Measurements from ENCODE around the gene OPRM1.
"Not testable (repeated sequence)": the region's sequence is repeated elsewhere in the genome, so short reads cannot be mapped to it uniquely, and the experiment has no call there.

OPRM1 gene

DNA sequence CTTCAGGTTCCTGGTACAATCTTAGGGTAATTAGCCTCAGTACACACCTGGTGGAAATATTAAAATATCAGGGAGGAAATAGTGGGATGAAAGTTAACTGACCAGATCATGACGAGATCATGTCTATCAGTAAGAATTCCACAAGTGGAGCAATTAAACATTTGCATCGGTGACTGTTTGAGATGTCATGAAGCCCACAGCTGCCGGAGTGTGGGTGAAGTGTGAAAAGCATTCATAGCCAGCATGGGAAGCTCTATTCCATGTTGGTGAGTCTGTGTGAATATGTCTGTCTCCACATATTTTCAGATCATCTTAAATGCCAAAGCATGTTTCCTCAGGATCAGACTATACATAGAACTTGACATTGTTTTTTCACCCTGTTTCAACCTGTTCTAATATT, 174.7 kb downstream of the OPRM1 start:
- no peak for DNase-seq

DNA sequence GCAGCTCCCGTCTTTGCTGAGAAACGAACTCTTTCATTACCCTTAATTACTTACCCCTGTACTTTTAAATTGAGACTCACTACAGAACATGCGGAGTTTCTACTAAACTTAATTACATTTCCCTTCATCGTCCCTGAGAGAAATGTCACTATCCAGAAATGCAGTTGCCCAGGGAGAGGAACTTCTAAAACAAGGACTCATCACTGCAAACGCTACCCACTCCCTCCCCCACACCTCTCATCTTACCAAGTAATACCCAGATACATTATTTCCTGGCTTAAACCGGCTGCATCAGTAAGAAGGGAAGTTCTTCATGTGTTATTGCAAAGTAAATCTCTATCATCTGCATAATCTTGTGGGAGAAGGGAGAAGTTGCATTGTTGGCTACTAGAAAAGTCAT, 179.3 kb downstream of the OPRM1 start:
- DNase-seq: no peak

DNA sequence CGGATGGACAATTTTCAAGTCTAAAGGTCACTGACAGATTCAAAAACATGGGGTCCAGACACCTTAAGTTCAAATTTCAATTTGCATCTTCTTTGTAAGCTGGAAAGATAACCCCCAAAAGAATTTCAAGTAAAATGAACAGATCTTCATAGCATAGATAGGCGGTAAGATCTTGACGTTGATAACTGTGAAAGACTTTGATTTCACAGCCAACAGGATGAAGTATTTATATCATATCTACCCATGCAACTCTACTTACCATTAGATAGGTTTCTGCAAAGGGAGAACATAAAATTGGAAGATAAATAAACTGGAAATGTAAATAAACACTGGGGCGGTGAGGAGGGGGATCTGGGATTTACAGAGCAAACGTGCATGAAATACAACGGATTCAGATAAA, 179.7 kb downstream of the OPRM1 start:
- no peak for DNase-seq

DNA sequence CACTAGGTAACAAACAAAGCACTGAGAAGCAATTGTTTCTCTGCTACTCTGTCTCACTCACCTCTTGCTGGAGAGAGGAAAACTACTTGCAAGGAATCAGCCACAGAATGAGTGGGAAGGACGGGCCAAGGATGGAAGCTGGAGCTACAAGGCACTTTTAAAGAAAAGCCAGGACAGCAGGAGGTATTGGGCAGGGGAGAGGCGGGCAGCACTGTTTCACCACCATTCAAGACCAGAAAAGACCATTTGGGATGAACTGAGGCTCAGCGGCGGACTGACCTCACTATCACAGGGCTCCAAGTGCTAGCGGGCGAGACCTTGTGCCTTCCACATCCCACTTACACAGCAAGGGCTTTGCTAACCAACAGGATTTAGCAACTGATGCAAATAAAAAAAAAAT, 180.2 kb downstream of the OPRM1 start:
- no peak for DNase-seq

DNA sequence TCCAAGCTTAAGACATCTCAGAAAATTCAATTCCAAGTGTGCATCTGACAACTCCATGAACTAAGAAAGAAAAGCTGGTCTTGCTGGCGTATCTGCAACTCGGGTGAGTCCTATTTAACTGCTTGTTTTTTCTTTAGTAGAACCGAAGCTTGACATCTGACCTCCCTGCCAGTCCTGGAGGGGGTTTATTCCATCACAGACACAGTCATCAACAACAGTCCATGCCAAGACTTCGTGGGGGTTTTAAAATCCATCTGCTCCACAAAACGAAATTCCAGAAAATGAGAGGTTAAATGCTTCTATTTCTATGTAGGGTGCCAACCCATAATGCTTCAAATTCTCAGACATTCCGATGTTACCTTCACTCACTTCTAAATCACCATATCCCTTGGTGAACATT, 183.7 kb downstream of the OPRM1 start:
- no peak for DNase-seq

DNA sequence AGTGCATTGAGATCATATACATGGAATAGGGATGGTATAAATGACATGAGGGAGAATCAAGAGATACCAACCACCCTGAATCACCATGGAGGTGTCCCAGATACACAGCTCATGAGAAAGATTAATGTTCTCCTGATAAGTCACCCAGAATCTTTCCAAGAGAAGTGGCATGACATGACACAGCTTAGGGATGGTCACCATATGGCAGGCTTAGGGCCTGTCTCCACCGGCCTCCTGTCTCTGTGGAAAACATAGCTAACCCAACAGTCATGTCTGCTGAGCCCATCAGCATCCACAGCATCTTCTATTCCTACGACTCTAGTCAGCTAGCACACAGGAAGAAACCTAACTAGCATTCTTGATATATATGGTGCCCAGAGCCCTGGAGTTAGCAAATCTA, 184.3 kb downstream of the OPRM1 start:
- no peak for DNase-seq

DNA sequence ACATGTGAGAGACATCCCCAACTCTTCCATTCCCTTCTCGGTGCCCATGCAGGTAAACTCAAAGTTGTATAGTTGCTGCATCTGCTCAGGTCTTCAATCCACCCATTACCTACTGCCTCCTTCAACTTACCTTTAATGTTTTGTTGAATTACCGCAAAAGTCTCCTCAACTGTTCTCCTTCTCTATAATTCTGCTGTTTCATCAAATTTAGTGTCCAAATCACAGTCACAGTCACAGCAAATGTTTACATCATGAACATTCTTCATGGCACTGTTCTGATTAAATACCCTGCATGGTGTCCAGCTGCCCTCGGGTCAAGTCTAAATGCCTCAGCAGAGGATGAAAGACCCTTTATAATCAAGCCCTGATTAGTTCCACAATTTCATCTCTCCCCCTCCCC, 187.4 kb downstream of the OPRM1 start:
- no peak for DNase-seq

DNA sequence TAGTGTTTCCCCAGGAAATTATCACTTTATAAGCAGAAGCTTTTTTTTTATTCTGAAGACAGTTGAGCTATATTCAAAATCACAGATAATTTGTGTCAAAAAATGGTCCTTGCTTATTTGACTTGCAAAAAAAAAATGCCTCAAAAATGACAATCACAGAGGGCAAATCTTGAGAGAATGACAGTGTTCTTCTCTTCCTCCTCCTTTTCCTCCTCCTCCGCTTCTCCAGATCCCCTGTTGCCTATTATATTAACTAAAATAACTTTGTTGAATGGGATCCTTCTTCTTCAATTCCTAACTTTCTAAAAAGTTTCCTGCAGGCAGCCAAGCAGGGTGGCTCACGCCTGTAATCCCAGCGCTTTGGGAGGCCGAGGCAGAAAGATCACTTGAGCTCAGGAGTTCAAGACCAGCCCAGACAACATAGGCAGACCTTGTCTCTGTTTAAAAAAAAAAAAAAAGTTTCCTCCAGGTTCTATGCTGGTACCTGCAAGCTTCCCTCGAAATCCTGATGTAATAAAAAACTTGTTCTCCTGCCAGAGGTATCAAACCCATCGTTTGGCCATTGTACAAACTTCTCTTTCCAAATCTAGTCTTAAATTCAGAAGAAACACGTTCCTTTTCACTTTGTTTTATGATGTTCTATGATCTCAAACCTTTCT, 189.0 kb downstream of the OPRM1 start:
- no peak for DNase-seq

DNA sequence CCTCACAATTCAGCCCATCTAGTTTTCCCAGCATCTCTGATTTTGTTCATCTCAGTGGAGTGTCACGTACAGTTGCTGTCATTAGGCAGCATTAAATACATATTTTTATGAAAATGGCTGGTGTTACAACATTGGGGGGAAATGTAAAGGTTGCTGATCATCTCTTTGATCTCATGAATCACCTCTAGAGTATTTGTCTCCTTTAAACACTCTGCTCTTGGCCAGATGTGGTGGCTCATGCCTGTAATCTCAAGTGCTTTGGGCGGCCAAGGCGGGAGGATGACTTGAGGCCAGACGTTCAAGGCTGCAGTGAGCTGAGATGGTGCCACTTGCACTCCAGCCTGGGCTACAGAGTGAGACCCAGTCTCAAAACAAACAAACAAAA, 189.5 kb downstream of the OPRM1 start:
- DNase-seq: no peak

DNA sequence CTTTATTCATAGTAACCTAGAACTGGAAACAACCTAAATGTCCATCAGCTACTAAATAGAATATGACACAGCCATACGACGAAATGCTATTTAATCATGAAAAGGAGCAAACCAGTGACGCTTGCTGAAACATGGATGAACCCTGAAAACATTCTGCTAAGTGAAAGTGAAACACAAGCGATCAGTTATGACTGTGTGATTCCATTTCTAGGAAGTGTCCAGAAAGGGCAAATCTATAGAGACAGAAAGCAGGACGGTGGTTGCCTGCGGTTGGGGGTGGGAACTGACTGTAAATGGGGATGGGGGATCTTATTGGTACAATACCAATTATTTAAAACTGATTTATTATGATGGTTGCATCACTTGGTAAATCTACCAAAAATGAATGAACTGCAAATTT, 190.7 kb downstream of the OPRM1 start:
- DNase-seq: peak in 1 of 2 donors; percentile 61

DNA sequence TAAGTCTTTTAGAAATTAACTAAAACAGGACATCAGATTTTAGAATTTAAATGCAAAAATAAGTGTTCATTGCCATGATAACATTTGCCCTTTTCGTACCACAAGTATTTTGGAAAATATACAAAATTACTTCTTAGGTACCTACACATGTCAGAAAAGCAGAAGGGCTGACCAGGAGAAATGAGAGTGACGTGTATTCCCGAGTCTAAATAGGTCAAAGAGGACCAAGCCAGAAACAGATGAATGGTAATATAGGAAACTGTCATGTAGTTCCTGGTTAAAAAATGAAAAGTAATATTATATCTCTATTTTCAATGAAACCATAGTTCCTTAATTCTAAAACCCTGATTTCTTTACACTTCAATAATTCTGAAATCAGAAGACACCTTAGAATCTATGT, 191.4 kb downstream of the OPRM1 start:
- no peak for DNase-seq

DNA sequence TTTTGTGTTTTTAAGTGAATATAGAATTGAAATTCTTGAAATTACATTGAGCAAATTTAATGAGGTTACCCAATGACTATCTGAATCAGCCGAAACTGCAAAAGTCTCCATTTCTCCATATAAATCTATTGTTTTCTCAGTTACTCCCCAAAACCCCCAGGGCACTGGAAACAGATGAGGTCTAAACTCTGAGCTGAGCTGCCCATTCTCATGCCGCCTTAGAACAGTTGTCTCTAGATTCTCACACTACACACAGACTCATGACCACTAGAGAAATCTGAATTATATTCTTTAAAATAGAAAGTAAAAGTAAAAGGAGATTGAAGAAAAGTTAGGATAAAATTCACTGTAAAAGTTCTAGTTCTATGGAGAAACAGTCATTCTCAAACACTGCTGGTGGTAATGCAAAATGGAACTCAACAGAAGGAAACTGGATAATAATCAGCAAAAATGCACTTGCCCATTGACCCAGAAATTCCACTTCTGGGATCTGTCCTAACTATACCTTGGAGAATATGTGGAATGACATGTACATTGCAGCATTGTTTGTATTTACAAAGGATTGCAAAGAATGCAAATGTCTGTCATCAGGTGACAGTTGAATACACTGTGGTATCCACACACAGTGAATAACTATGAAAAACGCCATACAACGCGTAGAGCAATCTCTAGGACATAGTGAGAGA, 192.0 kb downstream of the OPRM1 start:
- no peak for DNase-seq

DNA sequence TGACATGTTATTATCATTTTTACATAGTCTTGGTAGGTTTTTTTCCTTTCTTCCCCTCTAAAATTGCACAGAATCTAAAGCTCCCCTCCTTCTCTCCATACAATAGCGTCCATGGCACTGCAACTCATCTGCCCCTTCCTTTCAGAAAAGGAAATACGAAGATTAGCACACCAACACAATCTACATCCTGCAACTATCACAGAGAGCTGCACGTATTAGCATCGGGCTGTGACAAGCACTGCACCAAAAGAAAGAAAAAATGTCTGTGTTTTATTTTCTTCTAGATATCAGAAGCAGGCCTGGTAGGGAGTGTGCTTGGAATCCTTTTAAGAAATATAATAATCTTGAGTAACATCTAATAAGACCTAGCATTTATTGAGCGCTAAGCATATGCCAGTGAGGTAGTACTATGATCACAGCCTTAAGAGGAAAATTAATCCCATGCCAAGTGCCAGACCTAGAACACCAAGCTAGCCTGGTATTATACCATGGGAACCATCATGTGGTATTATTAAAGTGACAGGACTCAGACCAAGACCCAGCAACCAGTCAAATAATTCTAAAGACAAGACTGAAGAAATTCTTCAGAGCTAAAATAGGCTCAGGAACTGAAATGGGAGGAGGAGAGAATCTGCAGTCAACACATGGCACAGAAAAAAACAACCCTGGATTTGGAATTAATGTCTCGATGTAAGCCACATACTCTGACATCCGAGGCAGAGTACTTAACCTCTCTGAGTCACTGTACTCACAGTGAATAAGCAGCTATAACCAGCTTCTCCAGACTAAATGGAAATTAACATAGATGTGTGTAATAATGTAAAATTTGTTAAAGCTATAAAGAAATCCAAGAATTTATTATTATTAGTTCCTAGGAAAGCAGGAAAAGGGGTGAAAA, 193.2 kb downstream of the OPRM1 start:
- no peak for DNase-seq

DNA sequence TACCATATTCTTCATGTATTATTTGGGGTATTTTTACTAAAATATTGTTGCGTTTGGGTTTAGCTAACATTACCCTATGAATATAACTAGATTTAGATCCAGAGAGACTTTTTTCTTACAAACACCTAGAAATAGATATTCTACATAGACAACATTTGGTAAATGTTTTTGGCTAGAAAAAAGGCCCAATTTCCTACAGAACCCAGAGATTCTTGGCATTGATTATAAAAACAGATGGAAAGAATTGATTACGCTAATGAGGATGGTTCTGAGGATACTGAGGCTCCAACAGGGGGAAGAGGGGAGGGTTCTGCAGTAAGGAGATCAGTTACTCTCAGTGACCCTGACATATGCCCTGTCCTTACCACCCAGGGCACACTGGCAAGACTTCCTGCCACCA, 194.3 kb downstream of the OPRM1 start:
- no peak for DNase-seq

DNA sequence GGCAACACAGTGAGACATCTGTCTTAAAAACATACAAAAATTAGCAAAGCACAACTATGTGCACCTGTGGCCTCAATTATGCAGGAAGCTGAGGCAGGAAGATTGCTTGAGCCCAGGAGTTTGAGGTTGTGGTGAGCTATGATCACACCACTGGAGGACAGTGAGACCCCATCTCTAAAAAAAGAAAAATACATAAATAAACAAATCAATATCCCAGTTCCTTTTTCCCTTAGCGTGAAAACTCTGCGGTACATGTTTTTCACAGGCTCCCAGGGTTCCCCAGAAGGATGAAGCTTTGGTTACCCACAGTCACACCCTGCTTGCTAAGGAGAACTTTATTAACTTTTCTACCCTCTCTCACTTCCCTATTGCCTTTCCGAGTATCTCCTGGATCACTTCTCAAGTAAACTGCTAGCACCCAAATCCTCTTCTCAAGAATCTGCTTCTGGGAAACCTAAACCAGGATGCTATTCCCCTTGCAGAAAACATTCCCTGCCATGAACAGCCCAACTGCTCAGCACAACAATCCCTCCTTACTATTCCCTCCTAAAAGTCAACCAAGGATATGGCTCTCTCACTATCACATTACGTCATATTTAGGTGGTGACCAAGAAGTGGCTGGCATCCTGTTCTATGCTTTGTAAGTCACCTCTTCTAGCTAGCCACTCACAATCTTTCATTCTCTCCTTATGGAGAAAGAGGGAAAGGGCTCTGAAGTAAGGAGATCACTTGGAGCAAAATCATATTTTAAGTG, 195.2 kb downstream of the OPRM1 start:
- no peak for DNase-seq

DNA sequence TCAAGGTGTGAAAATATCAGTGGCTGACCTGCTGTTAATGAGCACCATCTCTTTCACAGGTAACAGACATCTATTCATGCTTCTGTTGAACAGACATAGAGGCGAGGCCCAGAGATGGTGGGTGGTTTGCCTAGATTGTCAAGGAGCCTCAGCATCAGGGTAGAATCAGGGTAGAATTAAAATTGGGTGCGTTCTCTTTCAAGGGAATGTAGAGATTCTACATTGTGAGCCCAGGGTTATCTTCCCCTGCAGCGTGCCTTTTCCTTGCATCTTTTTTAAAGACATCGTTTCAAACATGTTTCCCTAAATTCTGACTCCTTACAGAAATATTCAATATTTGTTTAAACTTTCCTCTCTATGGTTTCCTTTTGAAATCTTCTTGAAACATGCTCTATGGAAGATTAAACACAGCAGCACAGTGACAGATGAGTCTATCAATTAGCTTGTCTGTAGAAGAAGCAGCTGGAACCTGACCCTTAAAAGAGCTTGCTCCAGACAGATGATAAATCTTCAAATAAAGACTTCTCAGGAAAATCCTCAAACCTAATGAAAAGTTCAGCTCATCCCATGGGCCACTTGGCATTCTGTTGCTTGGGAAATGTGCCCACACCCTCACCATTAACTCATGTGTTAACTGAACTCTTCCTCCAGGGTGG, 197.7 kb downstream of the OPRM1 start:
- DNase-seq: no peak

DNA sequence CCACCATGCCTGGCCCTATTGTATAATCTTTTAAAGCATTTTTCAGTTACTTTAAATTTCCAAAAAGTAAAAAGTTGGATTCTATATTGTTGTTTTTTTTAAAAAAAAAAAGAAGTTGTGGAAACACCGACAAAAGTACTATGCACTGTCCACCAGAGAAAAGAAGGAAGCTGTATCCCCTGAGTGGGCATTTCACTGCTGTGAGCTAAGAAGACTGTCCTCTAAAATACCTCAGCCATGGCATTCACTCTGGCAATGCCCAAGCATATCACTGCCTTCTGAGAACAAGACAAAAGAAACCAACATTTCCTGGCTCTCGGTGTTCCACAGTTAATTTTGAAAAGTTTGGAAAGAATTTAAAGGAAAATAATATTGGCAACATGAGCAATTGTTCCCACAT, 199.8 kb downstream of the OPRM1 start:
- DNase-seq: no peak

DNA sequence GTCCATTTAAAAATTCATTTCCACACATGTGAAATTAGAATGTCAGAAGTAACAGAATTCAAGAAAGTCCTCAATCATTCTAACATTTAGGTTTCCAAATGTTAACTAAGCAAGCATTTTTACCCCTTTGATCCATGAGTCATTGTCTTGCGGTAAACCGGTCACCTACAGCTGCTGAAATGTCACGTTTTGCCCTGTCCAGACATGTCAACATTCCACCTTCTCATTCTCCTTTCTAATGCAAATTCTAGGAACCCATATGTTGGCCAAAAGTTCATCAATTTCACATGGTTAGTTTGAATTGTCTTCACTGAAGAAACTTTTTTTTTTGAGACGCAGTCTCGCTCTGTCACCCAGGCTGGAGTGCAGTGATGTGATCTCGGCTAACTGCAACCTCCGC, 200.4 kb downstream of the OPRM1 start:
- DNase-seq: no peak

DNA sequence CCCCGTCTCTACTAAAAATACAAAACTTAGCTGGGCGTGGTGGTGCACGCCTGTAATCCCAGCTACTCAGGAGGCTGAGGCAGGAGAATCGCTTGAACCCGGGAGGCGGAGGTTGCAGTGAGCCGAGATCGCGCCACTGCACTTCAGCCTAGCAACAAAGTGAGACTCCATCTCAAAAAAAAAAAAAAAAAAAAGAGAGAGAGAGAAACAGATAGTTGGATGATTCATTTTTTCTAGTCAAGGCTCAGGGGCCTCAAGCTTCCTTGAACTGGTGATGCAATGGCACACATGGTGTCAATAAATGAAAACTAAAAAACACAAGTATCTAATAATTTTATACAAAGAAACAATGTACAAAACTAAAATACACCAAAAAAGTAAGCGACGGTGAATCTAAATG, 202.0 kb downstream of the OPRM1 start:
- not testable (repeated sequence) for DNase-seq

DNA sequence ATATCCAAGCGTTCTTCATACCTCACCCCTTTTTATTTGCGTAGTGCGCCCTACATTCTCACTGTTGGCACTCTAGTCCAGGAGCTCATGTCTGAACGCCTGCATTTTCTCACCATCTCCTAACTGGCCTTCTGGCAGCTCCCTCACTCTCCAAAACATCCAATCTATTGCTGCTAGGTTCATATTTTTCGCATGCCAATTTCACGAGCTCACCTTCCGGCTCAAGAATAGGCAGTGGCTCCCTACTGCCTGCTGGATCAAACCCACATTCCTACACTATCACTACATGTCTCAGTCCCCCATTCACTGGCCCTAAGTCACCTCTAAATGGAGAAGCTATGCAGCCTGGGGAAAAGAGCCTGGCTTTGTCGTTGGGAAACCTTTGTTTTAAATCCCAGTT, 202.5 kb downstream of the OPRM1 start:
- DNase-seq: no peak

DNA sequence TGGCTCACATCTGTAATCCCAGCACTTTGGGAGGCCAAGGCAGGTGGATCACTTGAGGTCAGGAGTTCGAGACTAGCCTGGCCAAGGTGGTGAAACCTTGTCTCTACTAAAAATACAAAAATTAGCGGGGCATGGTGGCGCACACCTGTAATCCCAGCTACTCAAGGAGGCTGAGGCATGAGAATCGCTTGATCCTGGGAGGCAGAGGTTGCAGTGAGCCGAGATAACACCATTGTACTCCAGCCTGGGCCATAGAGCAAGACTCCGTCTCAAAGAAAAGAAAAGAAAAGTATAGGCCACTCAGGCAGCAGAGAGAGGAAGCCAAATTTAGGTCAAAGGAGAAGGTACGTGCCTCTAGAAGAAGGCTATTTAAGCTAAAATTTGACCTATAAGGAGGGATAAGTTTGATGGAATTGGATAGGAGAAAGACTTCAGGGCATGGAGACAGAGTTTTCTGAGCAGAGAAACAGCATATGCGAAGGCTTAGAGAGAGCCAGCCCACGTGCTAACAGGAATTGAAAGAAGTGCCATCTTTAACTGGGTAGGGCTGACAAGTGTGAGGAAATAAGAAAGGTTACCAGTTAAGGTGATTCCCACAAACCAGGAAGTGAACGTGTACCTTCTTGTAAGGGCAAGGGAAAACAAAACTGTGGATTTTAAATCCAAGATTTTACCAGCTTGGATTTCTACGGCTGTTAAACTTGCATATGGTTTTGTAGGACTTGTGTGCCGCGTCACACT, 203.7 kb downstream of the OPRM1 start:
- no peak for DNase-seq
